IMR-90 (cell line): ENCODE results near the gene TENM3. TPM values are rescaled to one million over a fixed set of nuclear protein-coding genes. Genes with fewer than 3 reads are reported as not detected.

ENCODE experiments used
- ATAC-seq: fragments of 200-7000 bp; cut with Tn5 transposase; 2 replicates; pipeline ENCODE4 v1.9.1; 2020; ENCODE audit warnings: low read depth, mild to moderate bottlenecking, moderate library complexity
- BruUV-seq: library from RNA; stranded (reverse); fragments of 400-500 nt; replicated peaks from 2 replicates; lab custom pipeline; 2021; lab: Mats Ljungman, UMichigan
- CTCF ChIA-PET: fragments of 300-600 bp; formaldehyde crosslinking; extraction: SDS; loops from one replicate; lab custom pipeline; 2021; ENCODE audit warnings: antibody characterized with exemption; lab: Yijun Ruan, JAX
- POLR2A ChIA-PET: fragments of 300-600 bp; sonication (Branson Sonifier 250); formaldehyde crosslinking; loops from one replicate; lab custom pipeline; 2022; ENCODE audit warnings: antibody characterized with exemption; ENCODE audit not compliant: unreplicated experiment; lab: Charles Lee
- DNase-seq: peaks from one replicate; pipeline ENCODE4 v3.0.0; 2013
- H2AFZ ChIP-seq: replicated peaks from 2 replicates; pipeline ENCODE3; 2013; ENCODE audit warnings: low read length, mild to moderate bottlenecking; ENCODE audit not compliant: poor library complexity
- H2AK5ac ChIP-seq: 2 replicates; pipeline ENCODE4 v1.6.1; 2013; ENCODE audit warnings: low read depth, low read length, inconsistent platforms
- H2AK9ac ChIP-seq: replicated peaks from 2 replicates; pipeline ENCODE3; 2013; ENCODE audit warnings: mild to moderate bottlenecking, low read depth, low read length, moderate library complexity; ENCODE audit not compliant: poor library complexity
- H2BK120ac ChIP-seq: 2 replicates; pipeline ENCODE4 v1.6.1; 2013; ENCODE audit warnings: low read depth, low read length, inconsistent platforms
- H2BK15ac ChIP-seq: 3 replicates; pipeline ENCODE4 v1.6.1; 2013; ENCODE audit warnings: low read depth, low read length, inconsistent platforms
- H2BK20ac ChIP-seq: 2 replicates; pipeline ENCODE4 v1.6.1; 2013; ENCODE audit warnings: low read depth, mild to moderate bottlenecking, inconsistent platforms, low read length, moderate library complexity
- H2BK5ac ChIP-seq: 2 replicates; pipeline ENCODE4 v1.6.1; 2013; ENCODE audit warnings: mild to moderate bottlenecking, low read depth, low read length, inconsistent platforms; ENCODE audit not compliant: poor library complexity, severe bottlenecking
- H3K14ac ChIP-seq: replicated peaks from 2 replicates; pipeline ENCODE4 v1.6.1; 2013; ENCODE audit warnings: low read depth, low read length, inconsistent platforms
- H3K18ac ChIP-seq: 2 replicates; pipeline ENCODE4 v1.6.1; 2013; ENCODE audit warnings: low read depth, low read length, control low read depth
- H3K23ac ChIP-seq: 2 replicates; pipeline ENCODE4 v1.6.1; 2013; ENCODE audit warnings: low read depth, low read length, inconsistent platforms
- H3K27ac ChIP-seq: 2 replicates; pipeline ENCODE4 v1.5.1; 2013; ENCODE audit warnings: mild to moderate bottlenecking, control low read depth, low read length; ENCODE audit not compliant: insufficient read depth
- H3K27me3 ChIP-seq: 2 replicates; pipeline ENCODE4 v1.6.1; 2013; ENCODE audit warnings: low read length; ENCODE audit not compliant: control insufficient read depth, insufficient read depth
- H3K36me3 ChIP-seq: 2 replicates; pipeline ENCODE4 v1.6.1; 2013; ENCODE audit warnings: low read length, mixed read lengths; ENCODE audit not compliant: control insufficient read depth, insufficient read depth
- H3K4ac ChIP-seq: 2 replicates; pipeline ENCODE4 v1.6.1; 2013; ENCODE audit warnings: low read depth, low read length, inconsistent platforms
- H3K4me1 ChIP-seq: 2 replicates; pipeline ENCODE4 v1.6.1; 2013; ENCODE audit warnings: low read length, mixed read lengths; ENCODE audit not compliant: control insufficient read depth, insufficient read depth
- H3K4me2 ChIP-seq: 2 replicates; pipeline ENCODE4 v1.6.1; 2013; ENCODE audit warnings: low read depth, mild to moderate bottlenecking, control low read depth, low read length, moderate library complexity
- H3K4me3 ChIP-seq: 2 replicates; pipeline ENCODE4 v1.5.1; 2013; ENCODE audit warnings: low read depth, mild to moderate bottlenecking, control low read depth, low read length, moderate library complexity; ENCODE audit not compliant: insufficient read depth
- H3K56ac ChIP-seq: 2 replicates; pipeline ENCODE4 v1.6.1; 2013; ENCODE audit warnings: low read length, inconsistent platforms; ENCODE audit not compliant: insufficient read depth; ENCODE audit errors: extremely low read depth
- H3K79me1 ChIP-seq, 2 experiments: 2 replicates each; pipeline ENCODE4 v1.6.1; 2013; ENCODE audit warnings: low read length in 2 of 2, inconsistent platforms in 1 of 2, low read depth in 1 of 2
- H3K9ac ChIP-seq: 2 replicates; pipeline ENCODE4 v1.6.1; 2013; ENCODE audit warnings: low read depth, low read length, control low read depth
- H3K9me1 ChIP-seq: 2 replicates; pipeline ENCODE4 v1.6.1; 2013; ENCODE audit warnings: low read length, inconsistent platforms; ENCODE audit not compliant: insufficient read depth
- H3K9me3 ChIP-seq: 2 replicates; pipeline ENCODE4 v1.6.1; 2013; ENCODE audit warnings: low read length; ENCODE audit not compliant: control insufficient read depth, insufficient read depth
- H4K20me1 ChIP-seq: 2 replicates; pipeline ENCODE4 v1.6.1; 2013; ENCODE audit warnings: low read length, inconsistent platforms; ENCODE audit not compliant: insufficient read depth
- H4K5ac ChIP-seq: 2 replicates; pipeline ENCODE4 v1.6.1; 2013; ENCODE audit warnings: mild to moderate bottlenecking, low read depth, low read length, control low read depth
- H4K8ac ChIP-seq, 2 experiments: 2 replicates each; pipeline ENCODE4 v1.6.1; 2013; ENCODE audit warnings: low read depth in 2 of 2, low read length in 2 of 2, control low read depth in 1 of 2, inconsistent platforms in 1 of 2
- H4K91ac ChIP-seq: 2 replicates; pipeline ENCODE4 v1.6.1; 2013; ENCODE audit warnings: low read depth, low read length, inconsistent platforms; ENCODE audit not compliant: insufficient read depth
- BHLHE40 ChIP-seq: fragments of 150-350 bp; IDR thresholded peaks from 2 replicates; pipeline ENCODE4 v1.6.1; 2016; ENCODE audit warnings: mild to moderate bottlenecking, low read depth, low read length
- CEBPB ChIP-seq: IDR thresholded peaks from 2 replicates; pipeline ENCODE4 v1.6.1; 2012; ENCODE audit warnings: low read depth, low read length, improper control_type of control experiment
- CHD1 ChIP-seq: IDR thresholded peaks from 2 replicates; pipeline ENCODE4 v1.6.1; 2012; ENCODE audit warnings: low read depth, low read length, improper control_type of control experiment
- ELK1 ChIP-seq: fragments of 150-350 bp; IDR thresholded peaks from 2 replicates; pipeline ENCODE4 v1.6.1; 2016; ENCODE audit warnings: low read depth, mild to moderate bottlenecking, low read length, moderate library complexity, borderline replicate concordance
- FOS ChIP-seq: fragments of 150-350 bp; IDR thresholded peaks from 2 replicates; pipeline ENCODE4 v1.6.1; 2016; ENCODE audit warnings: low read depth, low read length
- MAFK ChIP-seq: IDR thresholded peaks from 2 replicates; pipeline ENCODE4 v1.6.1; 2012; ENCODE audit warnings: low read depth, low read length, improper control_type of control experiment
- MAZ ChIP-seq: IDR thresholded peaks from 2 replicates; pipeline ENCODE4 v1.6.1; 2012; ENCODE audit warnings: low read depth, mild to moderate bottlenecking, low read length, improper control_type of control experiment, moderate library complexity, borderline replicate concordance
- MXI1 ChIP-seq: IDR thresholded peaks from 2 replicates; pipeline ENCODE4 v1.6.1; 2012; ENCODE audit warnings: low read depth, mild to moderate bottlenecking, low read length, moderate library complexity, borderline replicate concordance
- NFE2L2 ChIP-seq: fragments of 150-350 bp; IDR thresholded peaks from 2 replicates; pipeline ENCODE4 v1.6.1; 2016; ENCODE audit warnings: low read depth, mild to moderate bottlenecking, low read length
- POLR2A ChIP-seq: IDR thresholded peaks from 2 replicates; pipeline ENCODE4 v1.6.1; 2012; ENCODE audit warnings: mild to moderate bottlenecking, low read depth, low read length
- RAD21 ChIP-seq: IDR thresholded peaks from 2 replicates; pipeline ENCODE4 v1.6.1; 2012; ENCODE audit warnings: low read length, improper control_type of control experiment
- RCOR1 ChIP-seq: IDR thresholded peaks from 2 replicates; pipeline ENCODE4 v1.6.1; 2012; ENCODE audit warnings: mild to moderate bottlenecking, low read length, improper control_type of control experiment; ENCODE audit not compliant: insufficient replicate concordance
- RFX5 ChIP-seq: IDR thresholded peaks from 2 replicates; pipeline ENCODE4 v1.8.0; 2012; ENCODE audit warnings: low read depth, mild to moderate bottlenecking, low read length, moderate library complexity
- WGBS, 2 experiments: methylation state at CpG; one replicate each; pipeline versions ENCODE4 v1.1.5 to v1.1.7; 2013; ENCODE audit warnings: missing lambda C conversion rate in 2 of 2; ENCODE audit not compliant: insufficient read length in 1 of 2; ENCODE audit errors: extremely low coverage in 2 of 2; 5-methylcytosine and 5-hydroxymethylcytosine counted together
- dilution Hi-C: fragments of 300-500 bp; cut with HindIII; formaldehyde crosslinking; loops from one replicate; pipeline ENCODE4 v1.14.3; 2018; ENCODE audit warnings: low sequenced_read_pairs; ENCODE audit not compliant: unreplicated experiment
- in situ Hi-C: fragments of 300-500 bp; cut with MboI; formaldehyde crosslinking; loops from 3 replicates; pipeline ENCODE4 v1.14.3; 2019; ENCODE audit warnings: low sequenced_read_pairs, inconsistent platforms, mixed read lengths
- intact Hi-C: fragments of 100-400 bp; cut with micrococcal nuclease; formaldehyde crosslinking; loops from 2 replicates; pipeline ENCODE4 v1.10.0; 2022
- polyA plus RNA-seq, 3 experiments: library from polyadenylated mRNA; depleted of rRNA; stranded (reverse); fragments of >200 nt; gene quantifications; 2 replicates each; pipeline ENCODE4 v1.2.3, GENCODE V29; 2012; ENCODE audit warnings: low replicate concordance in 1 of 3
- total RNA-seq: library from RNA; depleted of rRNA; stranded (reverse); fragments of >200 nt; gene quantifications from 2 replicates; pipeline ENCODE4 v1.2.3, GENCODE V29; 2012
- TF ChIP-seq, protein P1 (sequence below): conservative IDR thresholded peaks from 2 replicates; pipeline ENCODE4 v1.5.1; 2012; ENCODE audit warnings: mild to moderate bottlenecking, low read depth, low read length, improper control_type of control experiment
- TF ChIP-seq, protein P2 (sequence below): fragments of 150-350 bp; IDR thresholded peaks from 2 replicates; pipeline ENCODE4 v1.6.1; 2017; ENCODE audit warnings: mild to moderate bottlenecking, antibody characterized with exemption, low read length, low read depth

The TENM3 gene
- total and polyA plus RNA-seq, 2 of the 4 experiments (the other 2 are of a cell fraction) = 29.9 to 173 TPM

- Histone ChIP-seq H3K79me1 (0 out of 4 replicates have a peak, but pooled peaks cover 0 to 2% of the 10 kb centered on the region in 2 experiments), H4K20me1 (no peaks in the 10 kb centered on the region), H2BK5ac (no peak overlapping the region), H3K56ac (no peak overlapping the region), H3K4me1 (peaks cover 19% of the 10 kb centered on the region), H3K4me2 (no peak overlapping the region), H3K27me3 (no peaks in the 10 kb centered on the region), H3K4ac (no peak overlapping the region), H3K4me3 (no peak overlapping the region), H3K36me3 (no peaks in the 10 kb centered on the region), H3K14ac (no peak overlapping the region), H3K9ac (no peak overlapping the region), H3K18ac (no peak overlapping the region), H2BK120ac (no peak overlapping the region), H4K5ac (no peak overlapping the region), H2AK9ac (no peak overlapping the region), H3K9me1 (peaks cover 12% of the 10 kb centered on the region), H3K27ac (no peak overlapping the region), H2AFZ (no peak overlapping the region), H3K9me3 (no peaks in the 10 kb centered on the region), H4K8ac (no peak overlapping the region), H4K91ac (no peak overlapping the region; the same call in 1 of the 2 replicates), H2AK5ac (no peak overlapping the region), H3K23ac (no peak overlapping the region), H2BK20ac (no peak overlapping the region), H2BK15ac (no peak overlapping the region)
- DNase-seq (no peak), ATAC-seq (no peak)
- TF ChIP-seq POLR2A (no peak), NFE2L2 (no peak), RFX5 (no peak), MXI1 (no peak), FOS (no peak), RCOR1 (no peak), MAZ (no peak), BHLHE40 (no peak), MAFK (no peak), CHD1 (no peak), ELK1 (no peak), CEBPB (no peak), RAD21 (no peak)
- TF ChIP-seq, protein P1, sequence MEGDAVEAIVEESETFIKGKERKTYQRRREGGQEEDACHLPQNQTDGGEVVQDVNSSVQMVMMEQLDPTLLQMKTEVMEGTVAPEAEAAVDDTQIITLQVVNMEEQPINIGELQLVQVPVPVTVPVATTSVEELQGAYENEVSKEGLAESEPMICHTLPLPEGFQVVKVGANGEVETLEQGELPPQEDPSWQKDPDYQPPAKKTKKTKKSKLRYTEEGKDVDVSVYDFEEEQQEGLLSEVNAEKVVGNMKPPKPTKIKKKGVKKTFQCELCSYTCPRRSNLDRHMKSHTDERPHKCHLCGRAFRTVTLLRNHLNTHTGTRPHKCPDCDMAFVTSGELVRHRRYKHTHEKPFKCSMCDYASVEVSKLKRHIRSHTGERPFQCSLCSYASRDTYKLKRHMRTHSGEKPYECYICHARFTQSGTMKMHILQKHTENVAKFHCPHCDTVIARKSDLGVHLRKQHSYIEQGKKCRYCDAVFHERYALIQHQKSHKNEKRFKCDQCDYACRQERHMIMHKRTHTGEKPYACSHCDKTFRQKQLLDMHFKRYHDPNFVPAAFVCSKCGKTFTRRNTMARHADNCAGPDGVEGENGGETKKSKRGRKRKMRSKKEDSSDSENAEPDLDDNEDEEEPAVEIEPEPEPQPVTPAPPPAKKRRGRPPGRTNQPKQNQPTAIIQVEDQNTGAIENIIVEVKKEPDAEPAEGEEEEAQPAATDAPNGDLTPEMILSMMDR = no peak
- TF ChIP-seq, protein P2, sequence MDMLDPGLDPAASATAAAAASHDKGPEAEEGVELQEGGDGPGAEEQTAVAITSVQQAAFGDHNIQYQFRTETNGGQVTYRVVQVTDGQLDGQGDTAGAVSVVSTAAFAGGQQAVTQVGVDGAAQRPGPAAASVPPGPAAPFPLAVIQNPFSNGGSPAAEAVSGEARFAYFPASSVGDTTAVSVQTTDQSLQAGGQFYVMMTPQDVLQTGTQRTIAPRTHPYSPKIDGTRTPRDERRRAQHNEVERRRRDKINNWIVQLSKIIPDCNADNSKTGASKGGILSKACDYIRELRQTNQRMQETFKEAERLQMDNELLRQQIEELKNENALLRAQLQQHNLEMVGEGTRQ = no peak
- in situ Hi-C loops (no loop called here), dilution Hi-C loops (no loop called here), intact Hi-C loops (loop anchor here (10.0 kb wide), 1 partner anchor 1761 kb away; no protein-coding TSS in a partner anchor)
- WGBS, 2 experiments = no CpG with 5 or more reads among the region's 12 CpGs
- CTCF ChIA-PET = interaction anchor here (0.6 kb wide), 1 partner anchor 490 kb away, joined by 3 read pairs; no protein-coding TSS in a partner anchor
- no TSS peak for BruUV-seq
- POLR2A ChIA-PET = no interaction called here
Observed at GRCh38 chr4:182233310-182234090, 9.7 kb upstream of the TENM3 start.
